ENCODE measurements around the gene BMPR2.
"Not testable (repeated sequence)": the region's sequence is repeated elsewhere in the genome, so short reads cannot be mapped to it uniquely, and the experiment has no call there.

The BMPR2 gene

GRCh38 chr2:202560200-202560599 lies 184.1 kb downstream of the BMPR2 start:
- DNase-seq (ENCODE audit: extremely low read depth, low read depth): no peak
- TF ChIP-seq CTCF (IDR thresholded peaks at IDR 0.05; ENCODE audit: low read depth, low read length): no peak

- no peak for TF ChIP-seq CTCF (IDR thresholded peaks at IDR 0.05; ENCODE audit: low read depth, low read length)
- DNase-seq (ENCODE audit: extremely low read depth, low read depth): no peak
Measured at GRCh38 chr2:202564226-202564625, 188.1 kb downstream of the BMPR2 start.

DNA sequence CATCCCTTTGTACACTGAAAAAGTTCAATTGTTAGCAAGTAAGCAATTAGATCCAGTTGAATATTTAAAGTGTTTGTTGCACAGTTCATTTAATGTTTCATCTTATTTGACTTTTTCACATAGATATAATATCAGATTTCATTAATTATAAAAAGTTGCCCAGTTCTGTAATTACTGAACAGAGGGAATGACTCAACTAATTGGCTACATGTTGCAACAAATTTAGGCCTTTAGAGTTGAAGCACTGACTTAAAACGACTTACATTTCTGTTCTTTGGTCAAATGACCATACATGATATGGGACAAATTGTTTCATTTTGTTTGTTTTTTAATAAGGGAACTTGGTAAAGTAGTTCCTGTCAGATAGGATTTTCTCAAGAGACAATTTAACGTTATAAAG lies 190.2 kb downstream of the BMPR2 start:
- no peak for DNase-seq (ENCODE audit: extremely low read depth, low read depth)
- no peak for TF ChIP-seq CTCF (IDR thresholded peaks at IDR 0.05; ENCODE audit: low read depth, low read length)

- no peak for TF ChIP-seq CTCF (IDR thresholded peaks at IDR 0.05; ENCODE audit: low read depth, low read length)
- DNase-seq (ENCODE audit: extremely low read depth, low read depth): no peak
Measured at GRCh38 chr2:202574541-202574940, 198.4 kb downstream of the BMPR2 start.

- not testable (repeated sequence) for DNase-seq (ENCODE audit: extremely low read depth, low read depth)
Measured at GRCh38 chr2:202575194-202575593, 199.1 kb downstream of the BMPR2 start.

DNA sequence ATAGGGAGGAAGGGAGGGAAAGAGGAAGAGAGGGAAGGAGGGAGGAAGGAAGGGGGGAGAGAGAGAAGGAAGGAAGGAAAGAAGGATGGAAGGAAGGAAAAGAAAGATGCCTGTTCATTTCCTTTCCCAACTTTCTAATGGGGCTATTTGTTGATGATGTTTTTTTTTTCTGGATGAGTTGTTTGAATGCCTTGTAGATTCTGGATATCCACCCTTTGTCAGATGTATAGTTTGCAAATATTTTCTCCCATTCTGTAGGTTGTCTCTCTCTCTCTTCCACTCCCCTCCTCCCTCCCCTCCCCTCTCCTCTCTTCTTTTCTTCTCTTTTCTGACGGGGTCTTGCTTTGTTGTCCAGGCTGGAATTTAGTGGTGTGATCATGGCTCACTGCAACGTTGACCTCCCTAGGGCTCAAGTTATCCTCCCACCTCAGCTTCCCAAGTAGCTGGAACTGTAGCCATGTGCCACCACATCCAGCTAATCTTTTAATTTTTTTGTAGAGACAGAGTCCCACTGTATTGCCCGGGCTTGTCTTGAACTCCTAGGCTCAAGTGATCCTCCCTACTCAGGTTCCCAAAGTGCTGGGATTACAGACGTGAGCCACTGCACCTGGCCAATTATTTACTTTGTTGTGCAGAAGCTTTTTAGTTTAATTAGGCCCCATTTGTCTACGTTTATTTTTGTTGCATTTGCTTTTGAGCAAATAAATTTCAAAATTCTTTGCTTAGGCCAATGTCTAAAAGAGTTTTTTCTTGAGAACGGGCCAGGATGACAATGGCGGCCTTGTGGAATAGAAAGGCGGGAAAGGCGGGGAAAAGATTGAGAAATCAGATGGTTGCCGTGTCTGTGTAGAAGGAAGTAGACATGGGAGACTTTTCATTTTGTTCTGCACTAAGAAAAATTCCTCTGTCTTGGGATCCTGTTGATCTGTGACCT lies 201.4 kb downstream of the BMPR2 start:
- no peak for DNase-seq (ENCODE audit: extremely low read depth, low read depth)
- TF ChIP-seq CTCF (IDR thresholded peaks at IDR 0.05; ENCODE audit: low read depth, low read length): no peak

DNA sequence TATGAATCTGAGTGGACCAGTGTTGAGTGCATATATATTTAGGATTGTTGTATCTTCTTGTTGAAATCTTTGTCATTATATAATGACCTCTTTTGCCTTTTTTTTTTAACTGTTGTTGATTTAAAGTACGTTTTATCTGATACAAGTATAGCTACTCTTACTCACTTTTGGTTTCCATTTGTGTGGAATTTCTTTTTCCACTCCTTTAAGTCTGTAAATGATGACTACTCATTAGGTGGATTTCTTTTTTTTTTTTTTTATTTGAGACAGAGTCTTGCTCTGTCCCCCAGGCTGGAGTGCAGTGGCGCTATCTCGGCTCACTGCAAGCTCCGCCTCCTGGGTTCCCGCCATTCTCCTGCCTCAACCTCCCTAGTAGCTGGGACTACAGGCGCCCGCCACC lies 206.7 kb downstream of the BMPR2 start:
- DNase-seq (ENCODE audit: extremely low read depth, low read depth): not testable (repeated sequence)

DNA sequence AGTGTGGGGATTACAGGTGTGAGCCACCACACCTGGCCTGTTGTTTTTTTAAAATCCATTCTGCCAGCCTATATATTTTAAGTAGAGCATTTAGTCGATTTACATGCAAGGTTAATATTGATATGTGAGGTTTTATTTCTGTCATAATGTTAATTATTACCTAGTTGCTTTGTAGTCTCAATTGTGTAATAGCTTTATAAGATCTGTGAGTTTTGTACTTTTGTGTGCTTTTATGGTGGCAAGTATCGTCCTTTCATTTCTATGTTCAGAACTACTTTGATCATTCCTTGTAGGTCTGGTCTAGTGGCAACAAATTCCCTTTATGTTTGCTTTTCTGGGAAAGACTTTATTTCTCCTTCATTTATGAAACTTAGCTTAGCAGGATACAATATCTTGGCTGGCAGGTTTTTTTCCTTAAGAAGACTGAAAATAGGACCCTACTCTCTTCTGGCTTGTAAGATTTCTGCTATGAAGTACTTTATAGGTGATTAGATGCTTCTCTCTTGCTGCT lies 207.6 kb downstream of the BMPR2 start:
- DNase-seq (ENCODE audit: extremely low read depth, low read depth): no peak
- no peak for TF ChIP-seq CTCF (IDR thresholded peaks at IDR 0.05; ENCODE audit: low read depth, low read length)

Measured in AG09319 (cell line).